K562 (cell line): ENCODE results near the gene KLK15. TPM values are rescaled to one million over a fixed set of nuclear protein-coding genes. Genes with fewer than 3 reads are reported as not detected.

Experiments
- CREB1 ChIP-seq, 2 experiments: sonication (generic) in 1 of 2; formaldehyde crosslinking in 1 of 2; IDR thresholded peaks; 2 replicates each; pipeline versions ENCODE4 v1.6.1 to v1.8.0; 2012 to 2022; ENCODE audit warnings: inconsistent platforms in 1 of 2, mild to moderate bottlenecking in 1 of 2, missing genetic modification reagents in 1 of 2, moderate library complexity in 1 of 2
- DIDO1 ChIP-seq: fragments of 450-650 bp; IDR thresholded peaks from 2 replicates; pipeline ENCODE4 v1.6.1; 2016; ENCODE audit warnings: low read depth, missing biosample characterization, missing genetic modification characterization
- JUNB ChIP-seq: fragments of 450-650 bp; formaldehyde crosslinking; conservative IDR thresholded peaks from 2 replicates; pipeline ENCODE4 v1.4.0; 2020; ENCODE audit warnings: mild to moderate bottlenecking
- KDM5B ChIP-seq: fragments of 200-600 bp; sonication (generic); IDR thresholded peaks from 2 replicates; pipeline ENCODE4 v1.6.1; 2012; ENCODE audit warnings: low read depth, mild to moderate bottlenecking, moderate library complexity, low read length, control low read depth, inconsistent platforms; ENCODE audit not compliant: insufficient replicate concordance
- KLF10 ChIP-seq: fragments of 250-450 bp; sonication (Bioruptor Pico); IDR thresholded peaks from 2 replicates; pipeline ENCODE4 v1.6.1; 2021; ENCODE audit warnings: matching md5 sums
- MCM7 ChIP-seq, 2 experiments: fragments of 450-650 bp; IDR thresholded peaks; 2 replicates each; pipeline ENCODE4 v1.6.1; 2016 to 2018
- MYNN ChIP-seq, 2 experiments: sonication (generic); formaldehyde crosslinking in 1 of 2; IDR thresholded peaks; 2 replicates each; pipeline versions ENCODE4 v1.5.0 to v1.6.1; 2016 to 2020; ENCODE audit warnings: antibody characterized with exemption in 1 of 2, missing genetic modification reagents in 1 of 2
- NR0B1 ChIP-seq: fragments of 450-650 bp; IDR thresholded peaks from one replicate; pipeline ENCODE4 v1.6.1; 2018; ENCODE audit warnings: mild to moderate bottlenecking, moderate library complexity; ENCODE audit not compliant: partially characterized antibody
- NUFIP1 ChIP-seq: fragments of 450-650 bp; IDR thresholded peaks from 2 replicates; pipeline ENCODE4 v1.6.1; 2018; ENCODE audit not compliant: partially characterized antibody
- RBM17 ChIP-seq: fragments of 200-400 bp; formaldehyde crosslinking; IDR thresholded peaks from 2 replicates; pipeline ENCODE4 v1.6.1; 2017; ENCODE audit warnings: low read depth, mild to moderate bottlenecking, low read length, borderline replicate concordance
- RERE ChIP-seq: sonication (generic); formaldehyde crosslinking; IDR thresholded peaks from 2 replicates; pipeline ENCODE4 v1.8.0; 2023; ENCODE audit warnings: missing genetic modification reagents, mild to moderate bottlenecking, borderline replicate concordance
- SNIP1 ChIP-seq: fragments of 450-650 bp; IDR thresholded peaks from 2 replicates; pipeline ENCODE4 v1.7.1; 2017; ENCODE audit warnings: low read depth, mild to moderate bottlenecking
- STAT5B ChIP-seq: fragments of 250-450 bp; sonication (Bioruptor Pico); IDR thresholded peaks from 2 replicates; pipeline ENCODE4 v1.8.0; 2021; ENCODE audit warnings: mild to moderate bottlenecking, inconsistent platforms
- TBL1XR1 ChIP-seq, 2 experiments: IDR thresholded peaks; 2 replicates each; pipeline ENCODE4 v1.6.1; 2012; ENCODE audit warnings: improper control_type of control experiment in 2 of 2, low read length in 2 of 2, mild to moderate bottlenecking in 1 of 2
- ZFP36 ChIP-seq: fragments of 150-350 bp; IDR thresholded peaks from 2 replicates; pipeline ENCODE4 v1.6.1; 2018; ENCODE audit warnings: low read length, low read depth; ENCODE audit not compliant: partially characterized antibody
- ZNF143 ChIP-seq: sonication (generic); formaldehyde crosslinking; IDR thresholded peaks from 2 replicates; pipeline ENCODE4 v1.9.0; 2022; ENCODE audit warnings: mild to moderate bottlenecking, missing genetic modification reagents
- ZNF449 ChIP-seq: fragments of 250-450 bp; sonication (Bioruptor Pico); IDR thresholded peaks from 2 replicates; pipeline ENCODE4 v1.8.0; 2022; ENCODE audit warnings: moderate library complexity, mild to moderate bottlenecking, inconsistent platforms
- ZNF699 ChIP-seq: fragments of 250-450 bp; sonication (Bioruptor Pico); IDR thresholded peaks from 2 replicates; pipeline ENCODE4 v1.8.0; 2021; ENCODE audit warnings: mild to moderate bottlenecking, moderate library complexity; ENCODE audit not compliant: insufficient replicate concordance
- polyA plus RNA-seq, 8 experiments: library from polyadenylated mRNA; depleted of rRNA in 4 of 8; stranded (reverse) in 5 of 8; unstranded in 3 of 8; fragments of >200 nt; fragmentation: Nextera tagmentation in 2 of 8; fragmentation: Illumina TruSeq in 1 of 8; extraction: Ambion mirVana in 2 of 8; extraction: Trizol in 1 of 8; gene quantifications; 2 replicates each; pipeline versions ENCODE4 v1.2.1 to v1.2.3, GENCODE V29; 2011 to 2014; ENCODE audit warnings: inconsistent platforms in 1 of 8, missing spikeins in 1 of 8
- total RNA-seq, 7 experiments: library from RNA; depleted of rRNA in 6 of 7; stranded (reverse); fragments of >200 nt in 6 of 7; fragmentation: Illumina TruSeq in 2 of 7; extraction: Trizol in 2 of 7; gene quantifications; 2 replicates each; pipeline versions ENCODE4 v1.2.1 to v1.2.3, GENCODE V29; 2011 to 2021; ENCODE audit warnings: low replicate concordance in 1 of 7

The KLK15 gene
- total and polyA plus RNA-seq, 9 of the 15 experiments (the other 6 are each of a cell fraction or from before 2014, with no cell fraction given) = not detected

GRCh38 chr19:50870417-50871089 lies 37.2 kb upstream of the KLK15 start (continued):
- no peak for TF ChIP-seq RERE (CRISPR knock-in tag)
- TF ChIP-seq STAT5B (CRISPR knock-in tag) = no peak
- peak; percentile 2 for TF ChIP-seq ZFP36
- TF ChIP-seq KLF10 (CRISPR knock-in tag) = no peak
- no peak for TF ChIP-seq ZNF143 (CRISPR knock-in tag)
- peak in 1 of 2 experiments; percentile 93; a peak in 2 of 4 replicates for TF ChIP-seq TBL1XR1 (IDR thresholded peaks at IDR 0.05; ENCODE audit: low read length in 2 of 2)
- peak; percentile 21; the same call in 1 of the 2 replicates for TF ChIP-seq MYNN (IDR thresholded peaks at IDR 0.05)
- TF ChIP-seq MYNN (CRISPR knock-in tag; IDR thresholded peaks at IDR 0.05) = no peak
- TF ChIP-seq MCM7 (IDR thresholded peaks at IDR 0.05) = no peak
- no peak for TF ChIP-seq SNIP1
- no peak for TF ChIP-seq NR0B1
- TF ChIP-seq ZNF449 (CRISPR knock-in tag) = no peak
- peak; percentile 95 for TF ChIP-seq DIDO1
- no peak for TF ChIP-seq NUFIP1
- TF ChIP-seq JUNB (CRISPR knock-in tag) = peak; percentile 88
- peak; percentile 99 for TF ChIP-seq CREB1 (IDR thresholded peaks at IDR 0.05)
- peak; percentile 100 for TF ChIP-seq CREB1 (CRISPR knock-in tag; IDR thresholded peaks at IDR 0.05)
- TF ChIP-seq RBM17 = no peak
- TF ChIP-seq KDM5B = no peak
- no peak for TF ChIP-seq ZNF699
